C4-2B (cell line): ENCODE measurements around the gene COX4I2.

ENCODE experiments used
- H3K27ac ChIP-seq: fragments of 450-650 bp; 2 replicates; pipeline ENCODE4 v1.5.1; 2017
- ZFX ChIP-seq: fragments of 450-650 bp; IDR thresholded peaks from 2 replicates; pipeline ENCODE4 v1.6.1; 2017
- TF ChIP-seq, protein P1 (sequence below): fragments of 450-650 bp; conservative IDR thresholded peaks from 2 replicates; pipeline ENCODE4 v1.5.1; 2017; ENCODE audit warnings: mild to moderate bottlenecking

Gene COX4I2

DNA sequence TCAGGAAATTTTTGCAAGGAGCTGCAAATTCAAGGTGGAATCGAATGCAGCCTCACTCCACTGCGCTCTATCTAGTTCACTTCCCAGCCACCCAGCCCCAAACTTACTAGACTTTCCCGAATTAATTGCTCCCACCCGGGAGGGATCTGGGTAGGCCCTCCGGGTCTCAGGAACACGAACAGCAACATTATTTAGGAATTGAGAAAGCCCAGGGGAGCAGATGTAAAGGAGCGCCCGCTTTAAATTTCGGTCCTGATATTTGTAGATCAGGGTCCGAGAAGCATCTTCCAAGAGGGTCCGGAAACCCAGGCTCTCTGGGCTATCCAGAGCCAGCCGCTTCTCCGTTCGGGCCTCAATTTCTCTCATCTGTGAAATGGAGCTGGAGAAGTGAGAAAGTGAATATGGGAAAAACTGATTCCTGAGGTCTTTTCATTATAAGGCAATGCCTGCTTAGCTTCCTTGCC, 33.1 kb upstream of the COX4I2 start:
- H3K27ac ChIP-seq = peak overlapping the region; percentile 85
- TF ChIP-seq, protein P1, sequence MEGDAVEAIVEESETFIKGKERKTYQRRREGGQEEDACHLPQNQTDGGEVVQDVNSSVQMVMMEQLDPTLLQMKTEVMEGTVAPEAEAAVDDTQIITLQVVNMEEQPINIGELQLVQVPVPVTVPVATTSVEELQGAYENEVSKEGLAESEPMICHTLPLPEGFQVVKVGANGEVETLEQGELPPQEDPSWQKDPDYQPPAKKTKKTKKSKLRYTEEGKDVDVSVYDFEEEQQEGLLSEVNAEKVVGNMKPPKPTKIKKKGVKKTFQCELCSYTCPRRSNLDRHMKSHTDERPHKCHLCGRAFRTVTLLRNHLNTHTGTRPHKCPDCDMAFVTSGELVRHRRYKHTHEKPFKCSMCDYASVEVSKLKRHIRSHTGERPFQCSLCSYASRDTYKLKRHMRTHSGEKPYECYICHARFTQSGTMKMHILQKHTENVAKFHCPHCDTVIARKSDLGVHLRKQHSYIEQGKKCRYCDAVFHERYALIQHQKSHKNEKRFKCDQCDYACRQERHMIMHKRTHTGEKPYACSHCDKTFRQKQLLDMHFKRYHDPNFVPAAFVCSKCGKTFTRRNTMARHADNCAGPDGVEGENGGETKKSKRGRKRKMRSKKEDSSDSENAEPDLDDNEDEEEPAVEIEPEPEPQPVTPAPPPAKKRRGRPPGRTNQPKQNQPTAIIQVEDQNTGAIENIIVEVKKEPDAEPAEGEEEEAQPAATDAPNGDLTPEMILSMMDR = no peak
- no peak for TF ChIP-seq ZFX

DNA sequence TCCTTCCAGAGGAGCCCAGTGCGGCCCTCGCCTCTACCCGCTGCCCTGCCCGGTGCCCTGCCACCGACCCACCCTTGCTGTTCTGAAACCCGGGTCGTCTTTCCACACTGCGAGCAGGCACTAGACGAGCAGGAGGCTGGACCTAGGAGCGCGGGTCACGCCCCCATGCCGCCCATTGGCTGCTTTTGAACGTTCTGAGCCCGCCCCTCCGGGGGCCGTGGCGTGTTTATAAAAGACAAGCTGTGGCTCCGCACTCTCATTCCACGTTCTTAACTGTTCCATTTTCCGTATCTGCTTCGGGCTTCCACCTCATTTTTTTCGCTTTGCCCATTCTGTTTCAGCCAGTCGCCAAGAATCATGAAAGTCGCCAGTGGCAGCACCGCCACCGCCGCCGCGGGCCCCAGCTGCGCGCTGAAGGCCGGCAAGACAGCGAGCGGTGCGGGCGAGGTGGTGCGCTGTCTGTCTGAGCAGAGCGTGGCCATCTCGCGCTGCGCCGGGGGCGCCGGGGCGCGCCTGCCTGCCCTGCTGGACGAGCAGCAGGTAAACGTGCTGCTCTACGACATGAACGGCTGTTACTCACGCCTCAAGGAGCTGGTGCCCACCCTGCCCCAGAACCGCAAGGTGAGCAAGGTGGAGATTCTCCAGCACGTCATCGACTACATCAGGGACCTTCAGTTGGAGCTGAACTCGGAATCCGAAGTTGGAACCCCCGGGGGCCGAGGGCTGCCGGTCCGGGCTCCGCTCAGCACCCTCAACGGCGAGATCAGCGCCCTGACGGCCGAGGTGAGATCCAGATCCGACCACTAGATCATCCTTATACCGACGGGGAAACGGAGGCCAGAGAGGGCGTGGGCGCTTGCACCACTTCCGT, 32.4 kb upstream of the COX4I2 start, which contains the start of gene ID1:
Gene ID1 (plus strand): TSS at position 259 of the 871 bp plus-strand sequence. CDS start 99 bp downstream, at position 358.
- TF ChIP-seq, protein P1 = no peak
- TF ChIP-seq ZFX = no peak
- H3K27ac ChIP-seq = peak within 1 kb of the TSS; percentile 85

DNA sequence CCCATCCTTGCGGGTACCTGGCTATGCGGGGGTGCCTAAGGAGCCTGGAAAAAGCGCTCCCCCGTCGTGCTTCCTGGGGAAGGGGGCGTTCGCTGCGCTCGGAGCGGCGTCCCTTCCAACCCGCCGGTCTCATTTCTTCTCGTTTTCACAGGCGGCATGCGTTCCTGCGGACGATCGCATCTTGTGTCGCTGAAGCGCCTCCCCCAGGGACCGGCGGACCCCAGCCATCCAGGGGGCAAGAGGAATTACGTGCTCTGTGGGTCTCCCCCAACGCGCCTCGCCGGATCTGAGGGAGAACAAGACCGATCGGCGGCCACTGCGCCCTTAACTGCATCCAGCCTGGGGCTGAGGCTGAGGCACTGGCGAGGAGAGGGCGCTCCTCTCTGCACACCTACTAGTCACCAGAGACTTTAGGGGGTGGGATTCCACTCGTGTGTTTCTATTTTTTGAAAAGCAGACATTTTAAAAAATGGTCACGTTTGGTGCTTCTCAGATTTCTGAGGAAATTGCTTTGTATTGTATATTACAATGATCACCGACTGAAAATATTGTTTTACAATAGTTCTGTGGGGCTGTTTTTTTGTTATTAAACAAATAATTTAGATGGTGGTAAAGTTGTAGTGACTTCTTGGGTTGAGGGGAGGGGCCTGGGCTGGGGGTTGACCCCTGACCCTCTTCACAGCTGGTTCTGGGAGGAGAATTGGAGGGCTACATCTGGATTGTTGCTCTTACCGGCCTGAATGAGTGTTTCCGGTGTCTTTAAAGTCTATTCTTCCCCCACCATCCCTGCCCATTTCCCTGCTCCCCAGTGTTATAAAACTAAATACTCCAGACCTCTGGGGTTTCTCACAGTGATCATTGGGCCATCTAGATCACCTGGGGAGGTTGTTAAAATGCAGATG, 31.6 kb upstream of the COX4I2 start:
- peak overlapping the region; percentile 85 for H3K27ac ChIP-seq
- TF ChIP-seq, protein P1 = no peak

DNA sequence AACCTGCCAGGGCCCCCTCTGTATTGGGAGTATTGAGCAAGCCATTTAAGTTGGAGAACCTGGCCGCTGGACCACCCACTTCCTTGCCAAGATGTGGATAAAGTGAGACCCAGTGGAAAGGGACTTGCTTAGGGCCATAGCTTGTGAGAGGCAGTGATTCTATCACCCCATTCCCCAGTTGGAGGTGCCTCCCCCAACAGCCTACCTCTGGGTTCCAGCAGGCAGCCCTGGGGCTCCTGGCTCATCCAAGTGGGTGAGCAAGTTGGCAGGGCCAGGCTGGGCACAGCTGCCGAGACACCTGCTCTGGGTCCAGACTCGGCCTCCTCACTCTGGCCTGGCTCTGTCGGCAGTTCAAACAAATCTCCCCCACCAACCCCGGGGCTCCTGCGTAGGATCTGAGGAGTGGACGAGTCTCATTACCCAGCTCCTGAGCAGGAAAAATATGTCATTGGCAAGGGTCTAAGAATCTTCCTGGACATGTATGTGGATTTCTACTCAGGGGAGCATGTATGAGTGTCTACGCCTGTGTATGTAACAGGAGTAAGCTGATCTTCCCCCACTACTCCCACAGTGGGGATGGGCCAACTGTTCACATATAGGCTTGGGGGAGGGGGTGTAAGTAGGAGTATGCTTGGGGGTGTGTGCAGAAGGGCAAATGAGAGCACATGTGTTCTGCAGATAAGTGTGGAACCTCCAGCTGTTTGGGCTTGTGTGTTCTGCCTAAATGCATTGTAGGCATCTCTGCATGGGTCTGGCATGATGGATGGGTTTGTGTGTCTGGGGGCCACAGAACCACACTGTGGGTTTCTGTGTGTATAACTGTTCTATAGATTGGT, 30.7 kb upstream of the COX4I2 start:
- TF ChIP-seq, protein P1 = no peak
- TF ChIP-seq ZFX = no peak
- peak overlapping the region; percentile 85 for H3K27ac ChIP-seq

DNA sequence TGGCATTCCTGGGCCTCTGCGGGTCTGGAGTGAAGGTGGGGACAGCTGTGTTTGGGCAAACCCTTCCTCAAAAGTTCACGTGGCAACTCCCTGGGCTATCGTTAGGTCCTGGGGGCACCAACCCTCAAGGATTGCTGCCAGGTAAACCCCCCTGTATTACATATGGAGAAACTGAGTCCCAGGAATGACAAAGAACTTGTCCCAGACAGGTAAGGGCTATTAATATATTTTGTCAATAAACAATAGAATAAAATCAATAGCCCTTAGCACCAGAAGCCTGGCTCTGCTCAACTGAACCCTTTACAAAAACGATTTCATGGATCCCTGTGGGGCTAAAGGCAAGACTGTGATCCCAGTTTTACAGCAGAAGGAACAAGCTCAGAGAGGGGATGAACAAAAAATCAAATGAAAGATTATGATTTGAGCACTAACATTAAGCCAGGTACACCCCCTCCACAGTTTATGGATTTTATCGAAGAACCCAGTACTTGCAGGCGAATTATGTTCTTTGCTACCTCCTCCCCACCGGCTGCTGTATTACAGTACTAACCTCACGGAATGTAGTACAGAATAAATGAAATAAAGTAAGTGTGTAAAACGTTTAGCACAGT, 30.0 kb upstream of the COX4I2 start:
- H3K27ac ChIP-seq = peak overlapping the region; percentile 85
- no peak for TF ChIP-seq ZFX
- TF ChIP-seq, protein P1 = no peak

DNA sequence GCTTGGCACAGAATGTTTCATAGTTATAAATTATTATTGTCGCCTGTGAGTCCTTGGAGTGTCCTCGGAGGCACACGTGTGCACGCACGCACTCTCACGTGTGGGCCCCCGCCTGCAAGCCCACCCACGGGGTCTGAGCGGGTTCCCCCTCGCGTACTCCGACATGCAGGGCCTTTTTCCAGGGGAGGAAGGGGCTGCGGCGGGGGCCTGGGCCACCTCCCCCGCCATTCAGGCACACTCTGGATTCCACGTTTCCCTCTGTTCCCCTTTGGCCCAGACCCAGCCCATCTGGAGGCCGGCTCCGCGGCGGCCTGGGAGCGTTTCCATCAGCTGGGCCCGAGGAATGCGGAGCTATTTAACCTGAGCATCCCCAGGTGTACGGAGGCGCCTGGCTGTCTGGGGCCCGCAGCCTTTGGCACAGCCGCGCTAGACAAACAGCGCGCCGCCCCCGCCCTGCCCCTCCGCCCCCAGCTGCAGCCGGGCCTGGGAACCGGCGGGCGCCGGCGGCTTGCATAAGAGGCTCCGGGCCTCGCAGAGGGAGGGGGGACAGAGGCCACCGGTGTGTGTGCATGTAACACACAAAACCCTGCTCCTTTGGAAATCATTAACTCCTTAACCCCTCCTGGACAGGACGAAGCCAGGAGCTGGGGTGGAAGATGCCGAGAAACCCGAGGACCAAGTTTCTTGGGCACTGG, 29.3 kb upstream of the COX4I2 start:
- peak overlapping the region; percentile 85 for H3K27ac ChIP-seq
- no peak for TF ChIP-seq ZFX
- TF ChIP-seq, protein P1 = no peak

DNA sequence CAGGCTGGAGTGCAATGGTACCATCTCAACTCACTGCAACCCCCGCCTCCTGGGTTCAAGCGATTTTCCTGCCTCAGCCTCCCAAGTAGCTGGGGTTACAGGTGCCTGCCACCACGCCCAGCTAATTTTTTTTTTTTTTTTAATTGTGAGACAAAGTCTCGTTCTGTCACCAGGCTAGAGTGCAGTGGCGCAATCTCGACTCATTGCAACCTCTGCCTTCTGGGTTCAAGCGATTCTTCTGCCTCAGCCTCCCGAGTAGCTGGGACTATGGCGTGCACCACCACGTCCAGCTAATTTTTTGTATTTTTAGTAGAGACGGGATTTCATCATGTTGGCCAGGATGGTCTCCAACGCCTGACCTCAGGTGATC, 25.5 kb upstream of the COX4I2 start:
- H3K27ac ChIP-seq = peak overlapping the region; percentile 14
